ENCODE data around the gene CLOCK.

- TF ChIP-seq CTCF (IDR thresholded peaks at IDR 0.05) (no peak), POLR2A (IDR thresholded peaks at IDR 0.05) (no peak), POLR2AphosphoS5 (IDR thresholded peaks at IDR 0.05) (no peak)
These were observed 160.6 kb downstream of the CLOCK start for GRCh38 chr4:55386073-55386472.

Data from prostate gland (tissue), 2 donors.